Chondrocyte (in vitro differentiated cells): ENCODE results near the gene TCF7L1. TPM values are rescaled to one million over a fixed set of nuclear protein-coding genes. Genes with fewer than 3 reads are reported as not detected.
"Not testable (repeated sequence)": the region's sequence is repeated elsewhere in the genome, so short reads cannot be mapped to it uniquely, and the experiment has no call there.

Experiments used
- DNase-seq: peaks from one replicate; pipeline ENCODE4 v3.0.0; 2021; ENCODE audit warnings: mixed read lengths, low spot score
- H3K27ac Mint-ChIP-seq: one replicate; pipeline ENCODE4 v1.8.0; 2021; ENCODE audit warnings: mild to moderate bottlenecking, moderate library complexity, mixed read lengths; ENCODE audit not compliant: unreplicated experiment
- H3K27me3 Mint-ChIP-seq: 2 replicates; pipeline ENCODE4 v1.8.0; 2021; ENCODE audit warnings: low read depth, mixed read lengths
- H3K36me3 Mint-ChIP-seq: 2 replicates; pipeline ENCODE4 v1.8.0; 2021; ENCODE audit warnings: low read depth, mixed read lengths
- H3K4me1 Mint-ChIP-seq: 2 replicates; pipeline ENCODE4 v1.8.0; 2021; ENCODE audit warnings: low read depth, mild to moderate bottlenecking, mixed read lengths
- H3K4me3 Mint-ChIP-seq: one replicate; pipeline ENCODE4 v1.8.0; 2021; ENCODE audit warnings: mild to moderate bottlenecking, moderate library complexity, mixed read lengths; ENCODE audit not compliant: unreplicated experiment
- H3K9me3 Mint-ChIP-seq: 2 replicates; pipeline ENCODE4 v1.8.0; 2021; ENCODE audit warnings: low read depth, mixed read lengths
- total RNA-seq: library from RNA; stranded (reverse); gene quantifications from 3 replicates; pipeline ENCODE4 v1.2.1, GENCODE V29; 2021
- TF ChIP-seq, protein P1 (sequence below): fragments of 200-600 bp; sonication (generic); IDR thresholded peaks from 2 replicates; pipeline ENCODE4 v1.5.0; 2021; ENCODE audit warnings: antibody characterized with exemption, mild to moderate bottlenecking, moderate library complexity

Gene TCF7L1
- total RNA-seq, 1 donor from 2014 or later, result 35.0 TPM

DNA sequence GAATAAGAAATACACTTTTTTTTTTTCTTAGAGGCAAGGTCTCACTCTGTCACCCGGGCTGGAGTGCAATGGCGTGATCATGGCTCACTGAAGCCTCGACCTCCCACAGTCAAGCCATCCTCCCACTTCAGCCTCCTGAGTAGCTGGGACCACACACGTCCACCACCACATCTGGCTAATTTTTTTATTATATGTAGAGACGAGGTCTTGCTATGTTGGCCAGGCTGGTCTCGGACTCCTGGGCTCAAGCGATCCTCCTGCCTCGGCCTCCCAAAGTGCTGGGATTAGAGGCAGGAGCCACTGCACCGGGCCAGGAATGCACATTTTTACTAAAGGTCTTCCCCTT is 192.2 kb downstream of the TCF7L1 start:
- Mint-ChIP-seq H3K36me3 (peaks cover 26% of the 10 kb centered on the region), H3K27me3 (no peaks in the 10 kb centered on the region), H3K4me1 (peaks cover 50% of the 10 kb centered on the region), H3K9me3 (no peaks in the 10 kb centered on the region), H3K4me3 (peak overlapping the region; percentile 90), H3K27ac (peak overlapping the region; percentile 10)
- DNase-seq, result no peak
- TF ChIP-seq, protein P1, sequence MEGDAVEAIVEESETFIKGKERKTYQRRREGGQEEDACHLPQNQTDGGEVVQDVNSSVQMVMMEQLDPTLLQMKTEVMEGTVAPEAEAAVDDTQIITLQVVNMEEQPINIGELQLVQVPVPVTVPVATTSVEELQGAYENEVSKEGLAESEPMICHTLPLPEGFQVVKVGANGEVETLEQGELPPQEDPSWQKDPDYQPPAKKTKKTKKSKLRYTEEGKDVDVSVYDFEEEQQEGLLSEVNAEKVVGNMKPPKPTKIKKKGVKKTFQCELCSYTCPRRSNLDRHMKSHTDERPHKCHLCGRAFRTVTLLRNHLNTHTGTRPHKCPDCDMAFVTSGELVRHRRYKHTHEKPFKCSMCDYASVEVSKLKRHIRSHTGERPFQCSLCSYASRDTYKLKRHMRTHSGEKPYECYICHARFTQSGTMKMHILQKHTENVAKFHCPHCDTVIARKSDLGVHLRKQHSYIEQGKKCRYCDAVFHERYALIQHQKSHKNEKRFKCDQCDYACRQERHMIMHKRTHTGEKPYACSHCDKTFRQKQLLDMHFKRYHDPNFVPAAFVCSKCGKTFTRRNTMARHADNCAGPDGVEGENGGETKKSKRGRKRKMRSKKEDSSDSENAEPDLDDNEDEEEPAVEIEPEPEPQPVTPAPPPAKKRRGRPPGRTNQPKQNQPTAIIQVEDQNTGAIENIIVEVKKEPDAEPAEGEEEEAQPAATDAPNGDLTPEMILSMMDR, result no peak

DNA sequence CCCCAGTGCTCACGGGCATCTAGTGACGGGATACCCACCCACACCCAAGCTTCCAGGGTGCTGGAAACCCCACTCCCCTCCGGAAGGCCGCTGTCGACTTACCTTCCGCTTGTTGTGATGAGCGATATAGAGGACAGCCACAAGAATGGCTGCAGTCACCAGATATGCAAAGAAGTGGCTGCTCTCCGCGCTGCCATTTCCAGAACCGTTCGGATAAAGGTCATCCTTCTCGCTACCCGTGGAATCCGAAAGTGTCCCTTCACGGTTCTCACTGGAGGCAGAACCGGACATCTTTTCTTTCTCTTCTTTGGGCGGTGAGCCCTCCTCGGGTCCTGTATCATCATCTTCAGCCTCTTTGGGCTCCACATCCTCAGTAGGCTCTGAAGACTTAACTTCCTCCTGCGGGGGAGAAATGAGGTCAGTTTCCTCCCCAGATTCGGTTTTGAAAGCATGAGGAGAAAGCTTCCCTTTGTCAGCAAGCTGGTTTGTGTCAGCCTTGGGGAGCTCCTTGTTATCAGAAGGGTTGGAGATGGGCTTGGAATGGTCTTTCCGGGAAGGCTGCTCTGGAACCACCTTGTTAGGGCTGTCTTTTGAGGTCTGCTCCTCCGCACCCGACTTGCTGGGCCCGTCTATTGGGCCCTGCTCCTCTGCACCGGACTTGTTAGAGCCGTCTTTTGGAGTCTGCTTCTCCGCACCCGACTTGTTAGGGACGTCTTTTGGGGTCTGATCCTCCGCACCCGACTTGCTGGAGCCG is 193.4 kb downstream of the TCF7L1 start:
- H3K4me1 Mint-ChIP-seq, result peaks cover 48% of the 10 kb centered on the region
- TF ChIP-seq, protein P1, result no peak
- DNase-seq, result no peak
- peak overlapping the region; percentile 99 for H3K27ac Mint-ChIP-seq
- no peaks in the 10 kb centered on the region for H3K27me3 Mint-ChIP-seq
- H3K4me3 Mint-ChIP-seq, result peak overlapping the region; percentile 90
- no peaks in the 10 kb centered on the region for H3K9me3 Mint-ChIP-seq
- H3K36me3 Mint-ChIP-seq, result peaks cover 17% of the 10 kb centered on the region

DNA sequence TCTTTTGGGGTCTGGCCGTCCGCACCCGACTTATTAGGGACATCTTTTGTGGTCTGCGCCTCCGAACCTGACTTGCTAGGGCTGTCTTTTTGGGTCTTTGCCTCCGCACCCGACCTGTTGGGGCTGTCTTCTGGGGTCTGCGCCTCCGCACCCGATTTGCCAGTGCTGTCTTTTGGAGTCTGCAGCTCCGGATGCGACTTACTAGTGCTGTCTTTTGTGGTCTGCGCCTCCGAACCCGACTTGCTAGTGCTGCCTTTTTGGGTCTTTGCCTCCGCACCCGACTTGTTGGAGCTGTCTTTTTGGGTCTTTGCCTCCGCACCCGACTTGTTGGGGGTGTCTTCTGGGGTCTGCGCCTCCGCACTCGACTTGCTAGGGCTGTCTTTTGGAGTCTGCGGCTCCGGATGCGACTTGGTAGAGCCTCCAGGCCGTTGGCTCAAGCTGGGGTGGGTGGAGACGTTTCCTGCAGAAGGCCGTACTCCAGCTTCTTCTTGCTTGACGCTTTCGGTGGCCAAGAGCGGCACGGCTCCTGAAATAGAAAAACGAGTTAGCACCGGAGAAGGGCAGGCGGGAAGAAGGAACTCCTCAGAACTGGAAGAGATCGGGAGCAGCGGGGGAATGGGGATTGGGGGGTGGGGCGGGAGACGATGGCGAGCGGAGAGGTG is 194.1 kb downstream of the TCF7L1 start:
- H3K27me3 Mint-ChIP-seq, result no peaks in the 10 kb centered on the region
- H3K9me3 Mint-ChIP-seq, result no peaks in the 10 kb centered on the region
- H3K36me3 Mint-ChIP-seq, result peaks cover 14% of the 10 kb centered on the region
- DNase-seq, result no peak
- TF ChIP-seq, protein P1, result no peak
- peak overlapping the region; percentile 99 for H3K27ac Mint-ChIP-seq
- H3K4me3 Mint-ChIP-seq, result peak overlapping the region; percentile 90
- H3K4me1 Mint-ChIP-seq, result peaks cover 48% of the 10 kb centered on the region

DNA sequence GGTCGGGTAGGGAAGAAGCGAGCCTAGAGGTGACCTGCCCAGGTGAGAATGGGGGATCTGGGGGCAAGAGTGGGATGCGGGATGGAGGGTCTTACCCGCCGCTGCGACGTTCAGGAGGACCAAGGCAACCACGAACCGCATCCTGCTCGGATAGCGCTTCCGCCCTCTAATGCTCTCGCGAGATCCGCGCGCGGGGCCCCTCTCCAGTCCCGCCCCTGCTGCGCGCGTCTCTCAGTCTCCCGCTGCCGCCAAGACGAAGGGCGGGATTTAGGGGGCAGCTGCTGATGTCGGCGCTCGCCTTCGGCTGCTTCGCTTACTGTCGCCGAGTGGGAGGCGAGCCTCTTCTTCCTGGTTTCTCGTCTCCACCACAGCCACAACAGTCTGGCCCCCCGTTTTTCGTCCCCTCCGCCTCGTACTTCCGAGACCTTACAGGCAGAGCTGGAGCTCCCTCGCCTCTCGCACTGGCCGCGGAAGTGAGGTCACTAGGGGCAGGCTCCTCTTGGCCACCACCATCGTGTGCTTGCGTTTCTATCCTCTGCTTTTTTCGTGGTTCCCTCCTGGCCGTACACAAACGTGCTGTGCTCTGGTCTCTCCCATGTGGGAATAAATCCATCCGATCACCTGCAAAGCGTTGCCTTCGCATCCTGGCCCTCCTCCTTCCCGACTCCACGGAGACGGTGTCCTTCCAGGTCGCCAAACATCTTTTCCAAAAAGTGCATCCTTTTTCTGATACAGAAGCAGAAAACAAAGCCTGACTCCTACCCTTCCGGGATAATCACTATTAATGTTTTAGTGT is 194.8 kb downstream of the TCF7L1 start, which contains the start of gene TGOLN2:
TGOLN2 (minus strand) TSS at position 168 of the 796 bp plus-strand sequence; CDS start at position 141, 27 bp downstream.
- H3K4me1 Mint-ChIP-seq, result peaks cover 43% of the 10 kb centered on the region
- peaks cover 9% of the 10 kb centered on the region for H3K36me3 Mint-ChIP-seq
- no peaks in the 10 kb centered on the region for H3K9me3 Mint-ChIP-seq
- H3K27me3 Mint-ChIP-seq, result no peaks in the 10 kb centered on the region
- no peak for DNase-seq
- peak within 1 kb of the TSS; percentile 99 for H3K27ac Mint-ChIP-seq
- H3K4me3 Mint-ChIP-seq, result peak within 1 kb of the TSS; percentile 90
- TF ChIP-seq, protein P1, result peak; percentile 30

DNA sequence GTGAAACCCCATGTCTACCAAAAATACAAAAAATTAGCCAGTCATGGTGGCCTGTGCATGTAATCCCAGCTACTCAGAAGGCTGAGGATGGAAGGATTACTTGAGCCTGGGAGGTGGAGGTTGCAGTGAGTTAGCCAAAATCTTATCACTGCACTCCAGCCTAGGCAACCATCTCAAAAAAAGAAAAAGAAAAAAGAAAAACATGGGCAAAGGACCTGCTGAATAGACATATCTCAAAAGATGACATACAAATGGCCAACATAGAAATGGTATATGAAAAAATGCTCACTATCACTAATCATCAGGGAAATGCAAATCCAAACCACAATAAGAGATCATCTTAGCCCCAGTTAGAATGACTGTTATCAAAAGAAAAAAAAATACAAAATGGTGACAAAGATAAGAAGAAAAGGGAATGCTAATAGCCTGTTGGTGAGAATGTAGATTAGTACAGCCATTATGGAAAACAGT is 196.0 kb downstream of the TCF7L1 start:
- peaks cover 40% of the 10 kb centered on the region for H3K4me1 Mint-ChIP-seq
- H3K27ac Mint-ChIP-seq, result no peak overlapping the region
- H3K9me3 Mint-ChIP-seq, result no peaks in the 10 kb centered on the region
- DNase-seq, result no peak
- no peaks in the 10 kb centered on the region for H3K27me3 Mint-ChIP-seq
- TF ChIP-seq, protein P1, result no peak
- no peak overlapping the region for H3K4me3 Mint-ChIP-seq
- H3K36me3 Mint-ChIP-seq, result peaks cover 4% of the 10 kb centered on the region

DNA sequence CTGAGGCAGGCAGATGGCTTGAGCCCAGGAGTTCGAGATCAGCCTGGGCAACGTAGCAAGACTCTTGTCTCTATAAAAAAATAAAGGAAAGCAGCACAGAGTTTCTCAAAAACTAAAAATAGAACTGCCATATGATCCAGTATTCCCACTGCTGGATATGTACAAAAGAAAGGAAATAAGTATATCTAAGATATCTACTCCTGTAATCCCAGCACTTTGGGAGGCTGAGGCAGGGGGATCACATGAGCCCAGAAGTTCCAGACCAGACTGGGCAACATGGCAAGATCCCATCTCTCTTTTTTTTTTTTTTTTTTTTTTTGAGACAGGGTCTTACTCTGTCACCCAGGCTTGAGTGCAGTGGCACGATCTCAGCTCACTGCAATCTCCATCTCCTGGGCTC is 196.5 kb downstream of the TCF7L1 start:
- not testable (repeated sequence) for H3K9me3 Mint-ChIP-seq, DNase-seq

More for the DNA sequence above, 196.5 kb downstream of the TCF7L1 start:
- not testable (repeated sequence) for H3K27ac Mint-ChIP-seq, H3K36me3 Mint-ChIP-seq, H3K4me3 Mint-ChIP-seq, H3K27me3 Mint-ChIP-seq
- peaks cover 39% of the 10 kb centered on the region for H3K4me1 Mint-ChIP-seq
